GM12878 (cell line): ENCODE measurements around the gene SLC25A51. TPM values are rescaled to one million over a fixed set of nuclear protein-coding genes. Genes with fewer than 3 reads are reported as not detected.

Experiments
- ATAC-seq: fragments of 200-7000 bp; cut with Tn5 transposase; 3 replicates; pipeline ENCODE4 v1.9.1; 2020; ENCODE audit warnings: mild to moderate bottlenecking, moderate library complexity
- BruUV-seq: library from RNA; stranded (reverse); fragments of 400-500 nt; replicated peaks from 2 replicates; lab custom pipeline; 2021; lab: Mats Ljungman, UMichigan
- CTCF ChIA-PET: fragments of 300-600 bp; sonication (Branson Sonifier 250); formaldehyde crosslinking; extraction: SDS; loops from one replicate; lab custom pipeline; 2021; ENCODE audit warnings: inconsistent platforms; lab: Yijun Ruan, JAX
- POLR2A ChIA-PET: fragments of 350-600 bp; formaldehyde crosslinking; extraction: SDS; loops from one replicate; lab custom pipeline; 2021; ENCODE audit warnings: inconsistent platforms; lab: Charles Lee
- RAD21 ChIA-PET: fragments of 300-600 bp; sonication (Branson Sonifier 250); formaldehyde crosslinking; loops from one replicate; lab custom pipeline; 2023; ENCODE audit warnings: antibody characterized with exemption; ENCODE audit not compliant: unreplicated experiment; lab: Charles Lee
- SMC1A ChIA-PET: fragments of 300-600 bp; sonication (Branson Sonifier 250); formaldehyde crosslinking; loops from one replicate; lab custom pipeline; 2023; ENCODE audit not compliant: unreplicated experiment, uncharacterized antibody; lab: Charles Lee
- DNase-seq: peaks from one replicate; pipeline ENCODE4 v3.0.0-alpha.2; 2011; ENCODE audit warnings: low read depth, low spot score
- FAIRE-seq: peaks from 3 replicates; lab custom pipeline; 2011; peaks lifted over from hg19 to GRCh38; lab: Jason Lieb, UNC
- H2AFZ ChIP-seq: 2 replicates; pipeline ENCODE4 v1.6.0; 2011; ENCODE audit warnings: low read depth, low read length, control low read depth; ENCODE audit not compliant: control insufficient read depth
- H3K27ac ChIP-seq: 2 replicates; pipeline ENCODE4 v1.5.1; 2011; ENCODE audit warnings: control low read depth; ENCODE audit not compliant: control insufficient read depth, insufficient read depth
- H3K27me3 ChIP-seq, 2 experiments: replicated peaks in 1 of 2; 2 replicates each; pipeline versions ENCODE4 v1.6.0 to v1.6.1; 2011; ENCODE audit warnings: low read length in 1 of 2; ENCODE audit not compliant: control insufficient read depth in 2 of 2, insufficient read depth in 2 of 2
- H3K36me3 ChIP-seq, 2 experiments: 2 replicates each; pipeline ENCODE4 v1.5.1; 2011; ENCODE audit warnings: low read length in 1 of 2; ENCODE audit not compliant: control insufficient read depth in 2 of 2, insufficient read depth in 2 of 2
- H3K4me1 ChIP-seq: 2 replicates; pipeline ENCODE4 v1.6.1; 2011; ENCODE audit warnings: mild to moderate bottlenecking, low read length, moderate library complexity, mixed read lengths; ENCODE audit not compliant: control insufficient read depth, insufficient read depth
- H3K4me2 ChIP-seq: 2 replicates; pipeline ENCODE4 v1.6.0; 2011; ENCODE audit warnings: control low read depth; ENCODE audit not compliant: control insufficient read depth, insufficient read depth
- H3K4me3 ChIP-seq: fragments of 200-600 bp; sonication (generic); 2 replicates; pipeline ENCODE4 v1.5.1; 2016
- H3K79me2 ChIP-seq: 2 replicates; pipeline ENCODE4 v1.6.0; 2011; ENCODE audit warnings: low read length; ENCODE audit not compliant: control insufficient read depth, insufficient read depth
- H3K9ac ChIP-seq: 2 replicates; pipeline ENCODE4 v1.8.0; 2011; ENCODE audit warnings: low read length, control low read depth, mixed read lengths; ENCODE audit not compliant: control insufficient read depth, insufficient read depth
- H3K9me3 ChIP-seq: replicated peaks from 3 replicates; pipeline ENCODE4 v1.5.1; 2011; ENCODE audit warnings: mild to moderate bottlenecking, low read length; ENCODE audit not compliant: control insufficient read depth, insufficient read depth
- H4K20me1 ChIP-seq: 2 replicates; pipeline ENCODE4 v1.6.0; 2011; ENCODE audit not compliant: control insufficient read depth, insufficient read depth
- CBX3 ChIP-seq: fragments of 200-600 bp; sonication (generic); IDR thresholded peaks from 2 replicates; pipeline ENCODE4 v1.6.1; 2016; ENCODE audit warnings: low read depth, borderline replicate concordance
- ESRRA ChIP-seq: IDR thresholded peaks from 2 replicates; pipeline ENCODE4 v1.6.1; 2012; ENCODE audit warnings: mild to moderate bottlenecking, low read length, improper control_type of control experiment
- KAT2A ChIP-seq: conservative IDR thresholded peaks from 2 replicates; pipeline ENCODE4 v1.6.1; 2011; ENCODE audit warnings: low read depth, low read length; ENCODE audit not compliant: control insufficient read depth
- SMAD1 ChIP-seq: fragments of 450-650 bp; IDR thresholded peaks from 2 replicates; pipeline ENCODE4 v1.6.1; 2018; ENCODE audit warnings: mild to moderate bottlenecking, low read depth; ENCODE audit not compliant: partially characterized antibody
- WGBS: methylation state at CpG from one replicate; pipeline ENCODE4 v1.1.6; 2016; ENCODE audit warnings: low lambda C conversion rate; ENCODE audit not compliant: insufficient replicate concordance, insufficient coverage; ENCODE audit errors: missing lambda C conversion rate; 5-methylcytosine and 5-hydroxymethylcytosine counted together
- in situ Hi-C: fragments of 300-500 bp; cut with MboI; formaldehyde crosslinking; loops from 9 replicates; pipeline ENCODE4 v1.14.3; 2018; ENCODE audit warnings: mixed read lengths
- intact Hi-C: fragments of 100-400 bp; cut with micrococcal nuclease; formaldehyde crosslinking; loops from one replicate; pipeline ENCODE4 v1.14.2; 2022; ENCODE audit not compliant: unreplicated experiment
- polyA plus RNA-seq, 11 experiments: library from polyadenylated mRNA; depleted of rRNA in 4 of 11; unstranded in 6 of 11; stranded (reverse) in 5 of 11; fragments of >200 nt; fragmentation: Nextera tagmentation in 4 of 11; fragmentation: Illumina TruSeq in 1 of 11; extraction: Ambion mirVana in 4 of 11; extraction: Trizol in 1 of 11; gene quantifications; 1 replicate in 1 of 11; 2 replicates in 10 of 11; pipeline versions ENCODE4 v1.2.1 to v1.2.3, GENCODE V29; 2011 to 2016; ENCODE audit warnings: inconsistent platforms in 2 of 11, missing spikeins in 2 of 11, low read depth in 1 of 11
- total RNA-seq, 4 experiments: library from RNA; depleted of rRNA in 3 of 4; stranded (reverse); fragments of >200 nt in 3 of 4; fragmentation: Illumina TruSeq in 1 of 4; extraction: Trizol in 1 of 4; gene quantifications; 2 replicates each; pipeline versions ENCODE4 v1.2.1 to v1.2.3, GENCODE V29; 2013 to 2021
- TF ChIP-seq, protein P1 (sequence below), 3 experiments: IDR thresholded peaks in 2 of 3; conservative IDR thresholded peaks in 1 of 3; 2 replicates each; pipeline ENCODE4 v1.5.1; 2011; ENCODE audit warnings: low read depth in 3 of 3, low read length in 3 of 3, mild to moderate bottlenecking in 3 of 3, control low read depth in 2 of 3, moderate library complexity in 2 of 3, inconsistent platforms in 1 of 3, mixed read lengths in 1 of 3; ENCODE audit not compliant: control insufficient read depth in 2 of 3, insufficient read depth in 1 of 3; ENCODE audit errors: extremely low read depth in 1 of 3
- TF ChIP-seq, protein P2 (sequence below): fragments of 450-650 bp; IDR thresholded peaks from 2 replicates; pipeline ENCODE4 v1.6.1; 2017; ENCODE audit warnings: mild to moderate bottlenecking, moderate library complexity

Gene SLC25A51
- total and polyA plus RNA-seq, 10 of the 15 experiments (the other 5 are each of a cell fraction or from before 2014, with no cell fraction given) = 3.8 to 29.3 (median 13.2) TPM

DNA sequence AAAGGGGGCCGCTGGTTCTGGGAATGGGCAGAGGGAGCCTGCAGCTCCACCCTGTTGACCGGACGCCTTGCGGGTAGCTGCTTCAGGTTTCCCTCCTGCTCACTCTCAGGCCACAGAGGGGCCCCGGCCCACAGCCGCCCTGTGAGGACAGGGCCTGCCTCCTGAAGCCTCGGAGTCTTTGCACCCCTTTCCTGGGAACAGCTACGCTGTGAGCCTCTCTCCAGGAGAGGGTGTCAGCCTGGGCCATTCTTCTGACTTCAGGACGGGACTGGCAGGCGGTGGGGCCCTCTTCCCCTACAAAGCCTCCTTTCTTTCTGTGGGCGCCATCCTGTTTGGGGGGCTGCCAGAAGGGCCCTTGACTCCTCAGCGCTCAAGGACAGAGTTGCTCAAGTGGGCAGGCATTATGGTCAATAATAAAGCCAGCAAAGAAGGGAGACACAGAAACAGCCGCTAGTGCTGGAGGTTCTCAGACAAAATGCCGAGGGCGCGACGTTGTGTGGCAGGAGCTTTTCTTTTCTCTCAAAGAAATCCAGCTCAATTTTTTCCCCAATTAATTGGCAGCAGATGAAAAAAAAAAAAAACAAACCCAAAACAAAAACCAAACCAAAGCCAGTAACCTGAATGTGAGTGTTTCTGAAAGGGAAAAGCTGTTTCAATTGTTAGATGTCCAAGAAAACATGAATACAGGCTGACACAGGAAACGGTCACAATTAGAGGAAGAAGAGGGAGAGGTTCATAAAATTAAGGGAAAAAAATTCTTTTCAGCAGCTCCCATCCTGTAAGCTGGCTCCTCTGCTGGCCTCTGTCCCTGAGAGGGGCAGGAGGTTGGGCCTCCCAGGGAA is 12.8 kb upstream of the SLC25A51 start:
- intact Hi-C loops = no loop called here
- H3K4me2 ChIP-seq = no peak overlapping the region
- DNase-seq = no peak
- POLR2A ChIA-PET = interaction anchor here (0.7 kb wide), 1 partner anchor 186 kb away, joined by 4 read pairs; no protein-coding TSS in a partner anchor
- SMC1A ChIA-PET = interaction anchor here (0.6 to 6.2 kb wide), 8 partner anchors 16 to 599 kb away, joined by 3 to 39 read pairs (median 3); no protein-coding TSS in a partner anchor
- TF ChIP-seq KAT2A (no peak), SMAD1 (no peak), CBX3 (no peak), ESRRA (no peak)
- TF ChIP-seq, protein P1, sequence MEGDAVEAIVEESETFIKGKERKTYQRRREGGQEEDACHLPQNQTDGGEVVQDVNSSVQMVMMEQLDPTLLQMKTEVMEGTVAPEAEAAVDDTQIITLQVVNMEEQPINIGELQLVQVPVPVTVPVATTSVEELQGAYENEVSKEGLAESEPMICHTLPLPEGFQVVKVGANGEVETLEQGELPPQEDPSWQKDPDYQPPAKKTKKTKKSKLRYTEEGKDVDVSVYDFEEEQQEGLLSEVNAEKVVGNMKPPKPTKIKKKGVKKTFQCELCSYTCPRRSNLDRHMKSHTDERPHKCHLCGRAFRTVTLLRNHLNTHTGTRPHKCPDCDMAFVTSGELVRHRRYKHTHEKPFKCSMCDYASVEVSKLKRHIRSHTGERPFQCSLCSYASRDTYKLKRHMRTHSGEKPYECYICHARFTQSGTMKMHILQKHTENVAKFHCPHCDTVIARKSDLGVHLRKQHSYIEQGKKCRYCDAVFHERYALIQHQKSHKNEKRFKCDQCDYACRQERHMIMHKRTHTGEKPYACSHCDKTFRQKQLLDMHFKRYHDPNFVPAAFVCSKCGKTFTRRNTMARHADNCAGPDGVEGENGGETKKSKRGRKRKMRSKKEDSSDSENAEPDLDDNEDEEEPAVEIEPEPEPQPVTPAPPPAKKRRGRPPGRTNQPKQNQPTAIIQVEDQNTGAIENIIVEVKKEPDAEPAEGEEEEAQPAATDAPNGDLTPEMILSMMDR (IDR thresholded peaks at IDR 0.05 in 2 of 3, conservative IDR thresholded peaks at IDR 0.05 in 1 of 3; ENCODE audit: control insufficient read depth in 2 of 3, extremely low read depth in 1 of 3, insufficient read depth in 1 of 3, low read depth in 3 of 3, low read length in 3 of 3) = no peak
- TF ChIP-seq, protein P2, sequence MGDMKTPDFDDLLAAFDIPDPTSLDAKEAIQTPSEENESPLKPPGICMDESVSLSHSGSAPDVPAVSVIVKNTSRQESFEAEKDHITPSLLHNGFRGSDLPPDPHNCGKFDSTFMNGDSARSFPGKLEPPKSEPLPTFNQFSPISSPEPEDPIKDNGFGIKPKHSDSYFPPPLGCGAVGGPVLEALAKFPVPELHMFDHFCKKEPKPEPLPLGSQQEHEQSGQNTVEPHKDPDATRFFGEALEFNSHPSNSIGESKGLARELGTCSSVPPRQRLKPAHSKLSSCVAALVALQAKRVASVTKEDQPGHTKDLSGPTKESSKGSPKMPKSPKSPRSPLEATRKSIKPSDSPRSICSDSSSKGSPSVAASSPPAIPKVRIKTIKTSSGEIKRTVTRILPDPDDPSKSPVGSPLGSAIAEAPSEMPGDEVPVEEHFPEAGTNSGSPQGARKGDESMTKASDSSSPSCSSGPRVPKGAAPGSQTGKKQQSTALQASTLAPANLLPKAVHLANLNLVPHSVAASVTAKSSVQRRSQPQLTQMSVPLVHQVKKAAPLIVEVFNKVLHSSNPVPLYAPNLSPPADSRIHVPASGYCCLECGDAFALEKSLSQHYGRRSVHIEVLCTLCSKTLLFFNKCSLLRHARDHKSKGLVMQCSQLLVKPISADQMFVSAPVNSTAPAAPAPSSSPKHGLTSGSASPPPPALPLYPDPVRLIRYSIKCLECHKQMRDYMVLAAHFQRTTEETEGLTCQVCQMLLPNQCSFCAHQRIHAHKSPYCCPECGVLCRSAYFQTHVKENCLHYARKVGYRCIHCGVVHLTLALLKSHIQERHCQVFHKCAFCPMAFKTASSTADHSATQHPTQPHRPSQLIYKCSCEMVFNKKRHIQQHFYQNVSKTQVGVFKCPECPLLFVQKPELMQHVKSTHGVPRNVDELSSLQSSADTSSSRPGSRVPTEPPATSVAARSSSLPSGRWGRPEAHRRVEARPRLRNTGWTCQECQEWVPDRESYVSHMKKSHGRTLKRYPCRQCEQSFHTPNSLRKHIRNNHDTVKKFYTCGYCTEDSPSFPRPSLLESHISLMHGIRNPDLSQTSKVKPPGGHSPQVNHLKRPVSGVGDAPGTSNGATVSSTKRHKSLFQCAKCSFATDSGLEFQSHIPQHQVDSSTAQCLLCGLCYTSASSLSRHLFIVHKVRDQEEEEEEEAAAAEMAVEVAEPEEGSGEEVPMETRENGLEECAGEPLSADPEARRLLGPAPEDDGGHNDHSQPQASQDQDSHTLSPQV = no peak
- H3K4me3 ChIP-seq = no peak overlapping the region
- BruUV-seq = no TSS peak
- ATAC-seq = no peak
- in situ Hi-C loops = loop anchor here (5.0 to 25.0 kb wide), 2 partner anchors 51 to 771 kb away; no protein-coding TSS in a partner anchor
- FAIRE-seq = no peak
- H3K9me3 ChIP-seq = no peaks in the 10 kb centered on the region; the same call in 2 of the 3 replicates
- H2AFZ ChIP-seq = no peak overlapping the region
- RAD21 ChIA-PET = interaction anchor here (0.7 to 1.7 kb wide), 4 partner anchors 27 to 214 kb away, joined by 3 to 5 read pairs (median 4); no protein-coding TSS in a partner anchor
- CTCF ChIA-PET = interaction anchor here (1.2 to 9.5 kb wide), 7 partner anchors 9 to 446 kb away, joined by 3 to 120 read pairs (median 7); no protein-coding TSS in a partner anchor
- H4K20me1 ChIP-seq = no peaks in the 10 kb centered on the region
- H3K9ac ChIP-seq = no peak overlapping the region
- 60% methylated on average over 18 of the region's 18 CpGs for WGBS
- no peaks in the 10 kb centered on the region for H3K27me3 ChIP-seq
- H3K79me2 ChIP-seq = no peaks in the 10 kb centered on the region
- no peaks in the 10 kb centered on the region; the same call in 1 of the 2 replicates for H3K4me1 ChIP-seq
- H3K36me3 ChIP-seq = no peaks in the 10 kb centered on the region
- H3K27ac ChIP-seq = no peak overlapping the region
